HG03558 (cell line): ENCODE data around the gene TMEM258.

Experiments used
- ATAC-seq: cut with Tn5 transposase; IDR thresholded peaks from one replicate; pipeline ENCODE4 v1.9.1; 2021; ENCODE audit warnings: moderate number of reproducible peaks; ENCODE audit not compliant: unreplicated experiment; ENCODE audit errors: extremely low read depth

The TMEM258 gene

GRCh38 chr11:61797263-61797944 is 5.0 kb upstream of the TMEM258 start:
- no peak for ATAC-seq

DNA sequence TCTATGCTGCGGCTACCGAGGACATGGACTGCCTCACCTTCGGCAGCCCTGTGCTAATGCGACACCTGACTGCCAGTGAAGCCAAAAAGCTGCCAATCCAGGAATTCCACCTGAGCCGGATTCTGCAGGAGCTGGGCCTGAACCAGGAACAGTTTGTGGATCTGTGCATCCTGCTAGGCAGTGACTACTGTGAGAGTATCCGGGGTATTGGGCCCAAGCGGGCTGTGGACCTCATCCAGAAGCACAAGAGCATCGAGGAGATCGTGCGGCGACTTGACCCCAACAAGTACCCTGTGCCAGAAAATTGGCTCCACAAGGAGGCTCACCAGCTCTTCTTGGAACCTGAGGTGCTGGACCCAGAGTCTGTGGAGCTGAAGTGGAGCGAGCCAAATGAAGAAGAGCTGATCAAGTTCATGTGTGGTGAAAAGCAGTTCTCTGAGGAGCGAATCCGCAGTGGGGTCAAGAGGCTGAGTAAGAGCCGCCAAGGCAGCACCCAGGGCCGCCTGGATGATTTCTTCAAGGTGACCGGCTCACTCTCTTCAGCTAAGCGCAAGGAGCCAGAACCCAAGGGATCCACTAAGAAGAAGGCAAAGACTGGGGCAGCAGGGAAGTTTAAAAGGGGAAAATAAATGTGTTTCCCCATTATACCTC is 3.6 kb upstream of the TMEM258 start:
- ATAC-seq = no peak

- no peak for ATAC-seq
Observed at GRCh38 chr11:61795459-61795858, 3.1 kb upstream of the TMEM258 start.

DNA sequence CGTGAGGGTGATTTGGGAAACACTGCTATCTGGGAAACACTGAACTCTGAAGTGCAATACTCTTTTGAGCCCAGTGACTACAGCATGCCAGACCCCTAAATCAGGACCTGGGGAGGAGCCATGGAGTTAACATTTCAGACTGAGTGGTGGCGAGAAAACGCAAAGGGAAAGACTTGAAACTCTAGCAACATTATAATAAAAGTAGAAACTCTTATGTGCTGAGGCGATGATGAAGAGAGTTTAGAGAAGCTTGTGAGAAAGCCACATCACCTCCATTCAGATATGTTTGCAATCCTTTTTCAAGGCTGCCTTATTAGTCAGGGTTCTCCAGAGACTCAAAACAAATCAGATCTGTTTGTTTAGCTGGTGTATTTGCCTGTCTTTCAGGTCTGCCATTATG is 2.2 kb upstream of the TMEM258 start:
- ATAC-seq = no peak

- ATAC-seq = no peak
Observed at GRCh38 chr11:61793829-61794204, 1.4 kb upstream of the TMEM258 start.

- no peak for ATAC-seq
Observed at GRCh38 chr11:61793083-61793828, 857 bp upstream of the TMEM258 start.

- ATAC-seq = no peak
Observed at GRCh38 chr11:61791737-61792309, 576 bp downstream of the TMEM258 start.

GRCh38 chr11:61787928-61788491 is 4.4 kb downstream of the TMEM258 start:
- no peak for ATAC-seq

GRCh38 chr11:61785837-61786402 is 6.5 kb downstream of the TMEM258 start:
- no peak for ATAC-seq

DNA sequence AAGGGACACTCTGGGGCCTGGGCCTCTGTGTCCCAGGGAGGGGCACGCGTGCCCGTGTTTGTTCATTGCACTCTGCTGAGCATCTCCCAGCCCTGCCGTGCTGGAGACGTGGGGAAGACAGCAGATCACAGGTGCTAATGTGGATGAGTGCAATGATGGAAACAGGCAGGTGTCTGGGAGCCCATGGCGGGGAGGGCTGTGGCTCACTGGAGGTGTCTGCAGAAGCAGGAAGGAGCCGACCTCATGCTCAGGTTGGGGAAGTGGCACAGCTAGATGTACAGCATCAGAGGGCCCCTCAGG is 7.9 kb downstream of the TMEM258 start:
- ATAC-seq = no peak

DNA sequence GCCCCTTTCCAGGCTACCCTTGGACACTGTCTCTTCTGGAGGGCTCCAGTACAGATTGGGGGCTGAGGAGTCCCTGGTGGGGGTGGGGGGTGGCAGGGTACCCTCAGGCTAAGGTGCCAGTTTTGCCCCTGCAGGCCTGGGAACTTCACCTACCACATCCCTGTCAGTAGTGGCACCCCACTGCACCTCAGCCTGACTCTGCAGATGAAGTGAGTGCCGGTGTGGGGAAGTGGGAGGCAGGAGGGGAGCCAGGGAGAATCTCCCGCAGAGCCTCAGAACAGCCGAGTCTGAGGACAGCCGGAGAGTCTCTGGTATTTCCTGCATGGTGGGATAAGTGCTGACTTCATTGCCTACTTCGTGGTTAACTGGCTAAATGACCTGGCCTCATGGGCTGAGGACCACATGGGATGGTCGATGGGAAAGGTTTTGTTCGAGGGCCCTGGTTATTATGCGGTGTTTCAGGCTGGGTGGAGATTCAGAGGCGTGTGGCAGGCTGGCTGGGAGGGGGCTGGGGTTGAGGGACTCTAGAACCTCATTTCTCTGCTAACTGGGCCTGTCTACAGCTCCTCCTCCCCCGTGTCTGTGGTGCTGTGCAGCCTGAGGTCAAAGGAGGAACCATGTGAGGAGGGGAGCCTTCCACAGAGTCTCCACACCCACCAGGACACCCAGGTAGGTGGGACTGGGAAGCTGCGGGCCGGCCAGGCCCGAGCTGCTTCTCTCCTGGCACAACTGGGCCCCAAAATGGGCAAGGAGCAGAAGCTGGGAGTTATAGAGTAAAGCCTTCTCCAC is 8.5 kb downstream of the TMEM258 start:
- no peak for ATAC-seq

DNA sequence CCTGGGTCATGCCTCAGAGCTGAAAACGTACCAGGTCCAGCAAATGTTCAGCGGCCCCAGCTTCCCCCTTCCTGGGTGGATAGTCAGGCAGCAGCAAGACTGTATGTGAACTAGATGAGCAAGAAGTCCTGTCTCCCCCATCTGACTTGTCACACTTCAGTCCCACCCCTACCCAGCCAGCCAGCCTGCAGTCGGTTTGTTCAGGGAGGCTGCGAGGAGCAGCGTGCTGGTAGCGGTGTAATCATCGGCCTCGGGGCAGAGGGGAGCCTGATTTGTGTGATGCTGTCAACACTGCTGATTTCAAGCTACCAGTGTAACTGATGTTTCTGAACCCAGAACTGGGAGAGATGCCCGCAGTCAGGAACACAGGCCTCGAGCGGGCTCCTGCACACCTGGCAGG is 9.6 kb downstream of the TMEM258 start:
- no peak for ATAC-seq

DNA sequence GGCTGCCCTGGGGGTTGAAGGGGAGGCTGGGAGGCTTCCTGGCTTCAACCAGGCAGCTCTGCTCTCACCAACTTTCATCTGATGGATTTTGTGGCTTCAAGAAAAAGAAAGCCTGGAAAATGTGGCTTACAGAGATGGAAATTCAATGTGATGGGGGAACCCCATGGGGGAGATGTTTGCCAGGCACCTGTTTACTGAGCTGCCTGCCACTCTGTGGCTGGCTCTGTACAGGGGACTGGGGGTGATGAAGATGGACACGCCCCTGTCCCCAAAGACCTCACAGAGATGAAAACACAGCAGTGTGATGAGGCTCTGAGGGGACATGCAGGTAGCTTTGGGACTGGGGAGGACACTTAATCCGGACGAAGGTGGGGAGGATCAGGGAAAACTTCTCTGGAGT is 10.1 kb downstream of the TMEM258 start:
- no peak for ATAC-seq

DNA sequence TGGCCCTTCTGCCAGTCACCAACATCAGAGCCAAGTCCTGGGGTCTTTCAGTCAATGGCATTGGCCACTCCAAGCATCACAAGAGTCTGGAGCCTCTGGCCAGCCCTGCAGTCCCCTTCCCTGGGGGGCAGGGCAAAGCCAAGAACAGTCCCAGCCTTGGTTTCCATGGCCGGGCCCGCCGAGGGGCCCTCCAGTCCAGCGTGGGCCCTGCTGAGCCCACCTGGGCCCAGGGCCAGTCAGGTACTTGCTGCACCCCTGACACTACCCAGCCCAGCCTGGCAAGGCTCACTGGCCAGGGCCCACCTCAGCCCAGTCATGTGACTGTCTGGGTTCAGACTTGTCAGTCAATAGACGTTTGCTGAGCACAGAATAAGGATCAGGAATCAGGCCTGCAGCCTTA is 10.8 kb downstream of the TMEM258 start:
- ATAC-seq = no peak

- no peak for ATAC-seq
Observed at GRCh38 chr11:61780581-61781162, 11.7 kb downstream of the TMEM258 start.

- ATAC-seq = no peak
Observed at GRCh38 chr11:61779666-61780525, 12.5 kb downstream of the TMEM258 start.

DNA sequence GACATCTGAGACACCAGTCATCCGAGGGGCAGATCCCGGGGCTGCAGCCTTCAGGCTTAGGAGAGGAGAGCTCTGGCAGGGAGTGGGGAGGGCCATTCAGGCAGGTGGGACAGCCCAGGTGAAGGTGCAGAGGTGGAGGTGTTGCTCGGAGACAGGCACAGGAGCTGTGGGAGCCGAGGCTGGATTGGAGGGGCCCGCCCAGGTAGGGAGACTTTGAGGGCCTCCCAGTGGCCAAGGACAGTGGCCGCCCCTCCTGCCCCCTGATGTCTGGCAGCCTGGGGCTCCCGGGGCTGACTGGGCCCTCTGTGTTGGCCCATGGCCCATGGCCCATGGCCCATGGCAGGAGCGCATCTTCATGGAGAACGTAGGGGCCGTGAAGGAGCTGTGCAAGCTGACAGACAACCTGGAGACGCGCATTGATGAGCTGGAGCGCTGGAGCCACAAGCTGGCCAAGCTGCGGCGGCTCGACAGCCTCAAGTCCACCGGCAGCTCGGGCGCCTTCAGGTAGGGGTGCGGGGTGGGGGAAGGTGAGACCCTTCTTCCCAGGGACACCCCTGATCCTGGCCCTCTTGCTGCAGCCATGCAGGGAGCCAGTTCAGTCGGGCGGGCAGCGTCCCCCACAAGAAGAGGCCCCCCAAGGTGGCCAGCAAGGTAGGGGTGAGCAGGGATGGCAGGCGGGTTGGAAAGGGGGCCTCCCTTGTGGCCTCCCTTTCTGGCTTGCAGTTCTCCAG is 13.3 kb downstream of the TMEM258 start:
- no peak for ATAC-seq

GRCh38 chr11:61778357-61778886 is 14.0 kb downstream of the TMEM258 start:
- no peak for ATAC-seq
